ENCODE measurements around the gene BRD3.

DNA sequence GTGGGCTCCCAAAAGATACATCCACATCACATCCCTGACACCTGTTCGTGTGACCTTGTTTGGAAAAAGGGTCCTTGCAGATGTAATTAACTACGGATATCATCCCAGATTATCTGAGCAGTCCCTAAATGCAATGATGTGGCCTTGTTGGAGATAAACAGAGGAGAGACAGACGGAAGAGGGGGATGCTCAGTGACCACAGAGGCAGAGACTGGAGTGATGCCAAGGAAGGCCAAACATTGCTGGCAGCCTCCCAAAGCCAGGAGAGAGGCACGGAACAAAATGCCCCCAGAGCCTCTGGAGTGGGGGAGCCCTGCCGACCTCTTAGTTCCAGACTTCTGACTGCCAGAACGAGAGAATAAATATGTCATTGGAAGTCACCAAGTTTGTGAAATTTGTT, 60.7 kb downstream of the BRD3 start:
- no peak for TF ChIP-seq EP300 (IDR thresholded peaks at IDR 0.05)
- TF ChIP-seq POLR2A (IDR thresholded peaks at IDR 0.05): no peak
